CD4-positive, alpha-beta T cell treated with Interleukin-15 for 1 hour (primary cell): ENCODE measurements around the gene INTS4.
"Not testable (repeated sequence)": the region's sequence is repeated elsewhere in the genome, so short reads cannot be mapped to it uniquely, and the experiment has no call there.

Experiments used
- DNase-seq: peaks from one replicate; pipeline ENCODE4 v3.0.0-alpha.2; 2020

The INTS4 gene

GRCh38 chr11:77994434-77995362 is at the start of gene INTS4:
INTS4 (minus strand) TSS chr11:77994668; CDS start chr11:77994643, 25 bp downstream.
- peak; percentile 98 for DNase-seq

GRCh38 chr11:78041843-78042440 is 47.5 kb upstream of the INTS4 start:
- no peak for DNase-seq

- not testable (repeated sequence) for DNase-seq
Observed at GRCh38 chr11:78041380-78041719, 46.9 kb upstream of the INTS4 start.

GRCh38 chr11:78040691-78041379 is 46.4 kb upstream of the INTS4 start:
- no peak for DNase-seq

GRCh38 chr11:78039919-78040671 is 45.6 kb upstream of the INTS4 start:
- no peak for DNase-seq

- DNase-seq, result no peak
Observed at GRCh38 chr11:78039391-78039918, 45.0 kb upstream of the INTS4 start.

GRCh38 chr11:78038697-78039313 is 44.3 kb upstream of the INTS4 start:
- no peak for DNase-seq

- DNase-seq, result no peak
Observed at GRCh38 chr11:78037825-78038620, 43.6 kb upstream of the INTS4 start.

GRCh38 chr11:78037056-78037455 is 42.6 kb upstream of the INTS4 start:
- no peak for DNase-seq

GRCh38 chr11:78036313-78036712 is 41.8 kb upstream of the INTS4 start:
- DNase-seq, result no peak

- DNase-seq, result no peak
Observed at GRCh38 chr11:78034623-78035022, 40.2 kb upstream of the INTS4 start.

GRCh38 chr11:78033040-78033439 is 38.6 kb upstream of the INTS4 start:
- no peak for DNase-seq

GRCh38 chr11:78032090-78032489 is 37.6 kb upstream of the INTS4 start:
- DNase-seq, result no peak

GRCh38 chr11:78031629-78032028 is 37.2 kb upstream of the INTS4 start:
- DNase-seq, result no peak

- no peak for DNase-seq
Observed at GRCh38 chr11:78030429-78031325, 36.2 kb upstream of the INTS4 start.

GRCh38 chr11:78028423-78028822 is 34.0 kb upstream of the INTS4 start:
- not testable (repeated sequence) for DNase-seq

- no peak for DNase-seq
Observed at GRCh38 chr11:78027759-78028158, 33.3 kb upstream of the INTS4 start.

- DNase-seq, result no peak
Observed at GRCh38 chr11:78025378-78025777, 30.9 kb upstream of the INTS4 start.

GRCh38 chr11:78023426-78023825 is 29.0 kb upstream of the INTS4 start:
- no peak for DNase-seq
